ENCODE results near the gene ELFN1.

Gene ELFN1

GRCh38 chr7:1725766-1726630 is 55.9 kb downstream of the ELFN1 start:
- DNase-seq (ENCODE audit: low read depth): no peak

GRCh38 chr7:1727079-1727478 is 57.0 kb downstream of the ELFN1 start:
- no peak for DNase-seq (ENCODE audit: low read depth)

- no peak for DNase-seq (ENCODE audit: low read depth)
Observed at GRCh38 chr7:1727812-1728570, 57.9 kb downstream of the ELFN1 start.

GRCh38 chr7:1729183-1729582 is 59.1 kb downstream of the ELFN1 start:
- DNase-seq (ENCODE audit: low read depth): no peak

- DNase-seq (ENCODE audit: low read depth): no peak
Observed at GRCh38 chr7:1729773-1730172, 59.7 kb downstream of the ELFN1 start.

- no peak for DNase-seq (ENCODE audit: low read depth)
Observed at GRCh38 chr7:1732072-1732471, 62.0 kb downstream of the ELFN1 start.

GRCh38 chr7:1732645-1733044 is 62.6 kb downstream of the ELFN1 start:
- no peak for DNase-seq (ENCODE audit: low read depth)

GRCh38 chr7:1733206-1733907 is 63.3 kb downstream of the ELFN1 start:
- DNase-seq (ENCODE audit: low read depth): no peak

GRCh38 chr7:1733908-1734730 is 64.0 kb downstream of the ELFN1 start:
- DNase-seq (ENCODE audit: low read depth): no peak

- DNase-seq (ENCODE audit: low read depth): no peak
Observed at GRCh38 chr7:1735262-1735661, 65.2 kb downstream of the ELFN1 start.

- DNase-seq (ENCODE audit: low read depth): no peak
Observed at GRCh38 chr7:1735806-1736483, 65.9 kb downstream of the ELFN1 start.

GRCh38 chr7:1736484-1736817 is 66.4 kb downstream of the ELFN1 start:
- DNase-seq (ENCODE audit: low read depth): no peak

- DNase-seq (ENCODE audit: low read depth): no peak
Observed at GRCh38 chr7:1736830-1737229, 66.8 kb downstream of the ELFN1 start.

- DNase-seq (ENCODE audit: low read depth): no peak
Observed at GRCh38 chr7:1737523-1737922, 67.4 kb downstream of the ELFN1 start.

GRCh38 chr7:1737956-1738355 is 67.9 kb downstream of the ELFN1 start:
- DNase-seq (ENCODE audit: low read depth): no peak

- DNase-seq (ENCODE audit: low read depth): no peak
Observed at GRCh38 chr7:1738511-1738910, 68.4 kb downstream of the ELFN1 start.

- no peak for DNase-seq (ENCODE audit: low read depth)
Observed at GRCh38 chr7:1738956-1739355, 68.9 kb downstream of the ELFN1 start.

GRCh38 chr7:1739593-1739992 is 69.5 kb downstream of the ELFN1 start:
- DNase-seq (ENCODE audit: low read depth): no peak

- no peak for DNase-seq (ENCODE audit: low read depth)
Observed at GRCh38 chr7:1740214-1740613, 70.1 kb downstream of the ELFN1 start.

- DNase-seq (ENCODE audit: low read depth): no peak
Observed at GRCh38 chr7:1741246-1741645, 71.2 kb downstream of the ELFN1 start.
